A549 (cell line): ENCODE results near the gene LAMB1.

Experiments used
- BHLHE40 ChIP-seq: IDR thresholded peaks from 2 replicates; pipeline ENCODE4 v1.6.1; 2012; ENCODE audit warnings: low read depth, low read length, inconsistent platforms
- CBX8 ChIP-seq: fragments of 200-600 bp; sonication (generic); IDR thresholded peaks from 2 replicates; pipeline ENCODE4 v1.6.1; 2016
- EP300 ChIP-seq, 2 experiments: fragments of >200 bp; sonication (Bioruptor Twin); formaldehyde crosslinking; IDR thresholded peaks; 2 replicates in 1 of 2; 3 replicates in 1 of 2; pipeline ENCODE4 v1.6.1; 2016 to 2017
- JUN ChIP-seq, 2 experiments: fragments of >200 bp; sonication (Bioruptor Twin); formaldehyde crosslinking; IDR thresholded peaks; 2 replicates in 1 of 2; 3 replicates in 1 of 2; pipeline ENCODE4 v1.6.1; 2016 to 2017
- KDM5A ChIP-seq: fragments of 200-600 bp; sonication (generic); IDR thresholded peaks from 2 replicates; pipeline ENCODE4 v1.6.1; 2016; ENCODE audit warnings: antibody characterized with exemption, mild to moderate bottlenecking
- MAZ ChIP-seq: fragments of 150-350 bp; IDR thresholded peaks from 2 replicates; pipeline ENCODE4 v1.6.1; 2014; ENCODE audit warnings: antibody characterized with exemption, low read depth, low read length, borderline replicate concordance
- PHF8 ChIP-seq: fragments of 200-600 bp; sonication (generic); IDR thresholded peaks from 2 replicates; pipeline ENCODE4 v1.6.1; 2016; ENCODE audit warnings: low read depth, mild to moderate bottlenecking, antibody characterized with exemption, moderate library complexity, borderline replicate concordance
- POLR2A ChIP-seq: IDR thresholded peaks from 2 replicates; pipeline ENCODE4 v1.6.1; 2012; ENCODE audit warnings: mild to moderate bottlenecking, low read length
- RAD21 ChIP-seq, 2 experiments: fragments of >200 bp in 1 of 2; sonication (Bioruptor Twin) in 1 of 2; formaldehyde crosslinking in 1 of 2; IDR thresholded peaks in 1 of 2; conservative IDR thresholded peaks in 1 of 2; 2 replicates in 1 of 2; 3 replicates in 1 of 2; pipeline ENCODE4 v1.6.1; 2012 to 2018; ENCODE audit warnings: inconsistent platforms in 1 of 2
- RFX5 ChIP-seq: fragments of 450-650 bp; IDR thresholded peaks from 2 replicates; pipeline ENCODE4 v1.7.1; 2014; ENCODE audit warnings: antibody characterized with exemption, mild to moderate bottlenecking, moderate library complexity
- TF ChIP-seq, protein P1 (sequence below): fragments of >200 bp; sonication (Bioruptor Twin); formaldehyde crosslinking; IDR thresholded peaks from 3 replicates; pipeline ENCODE4 v1.5.1; 2016
- TF ChIP-seq, protein P2 (sequence below): IDR thresholded peaks from 2 replicates; pipeline ENCODE4 v1.6.1; 2012
- TF ChIP-seq, protein P3 (sequence below): fragments of 250-450 bp; sonication (Bioruptor Pico); IDR thresholded peaks from 2 replicates; pipeline ENCODE4 v1.5.0; 2021; ENCODE audit warnings: mild to moderate bottlenecking, moderate library complexity, borderline replicate concordance

DNA sequence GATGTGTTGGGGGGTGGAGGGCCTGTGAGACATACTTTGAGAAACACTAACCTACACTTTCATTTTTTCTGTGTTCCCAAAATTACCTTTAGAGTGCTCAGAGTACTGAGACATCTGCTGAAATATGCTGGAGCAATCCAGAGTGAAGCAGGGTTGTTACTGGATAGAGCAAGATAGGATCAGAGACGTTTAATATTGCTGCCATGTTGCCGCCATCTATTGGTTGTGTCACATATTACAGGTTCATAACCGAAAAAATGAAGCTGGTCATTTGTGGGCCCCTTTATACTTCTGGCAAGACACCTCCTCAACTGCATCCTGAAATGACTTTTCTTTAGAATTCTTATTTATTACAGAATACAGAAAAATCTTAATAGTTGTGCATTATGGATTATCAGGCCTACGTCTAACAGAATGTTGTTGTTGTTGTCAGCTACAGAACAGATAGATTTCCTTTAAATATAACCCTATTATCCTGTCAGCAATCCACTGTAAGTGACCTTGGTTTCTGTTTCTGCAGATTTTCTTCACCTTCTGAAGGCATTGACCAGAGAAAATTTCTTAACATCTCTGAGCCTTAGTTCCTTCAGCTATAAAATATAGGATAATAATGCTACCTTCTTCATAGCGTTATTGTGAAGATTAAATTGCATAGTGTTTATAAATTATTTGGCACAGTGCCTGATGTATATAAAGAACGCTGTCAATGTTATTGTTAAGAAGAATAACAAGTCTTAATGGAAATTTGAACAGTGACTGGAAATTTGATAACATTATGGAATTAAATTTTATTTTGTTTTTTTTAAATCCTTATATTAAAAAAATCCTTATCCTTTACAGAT, 128.1 kb downstream of the LAMB1 start:
- TF ChIP-seq MAZ: no peak
- no peak for TF ChIP-seq JUN (IDR thresholded peaks at IDR 0.05)
- TF ChIP-seq POLR2A: no peak
- TF ChIP-seq EP300 (IDR thresholded peaks at IDR 0.05): no peak
- TF ChIP-seq RAD21 (conservative IDR thresholded peaks at IDR 0.05 in 1 of 2, IDR thresholded peaks at IDR 0.05 in 1 of 2): peak; percentile 80 to 84
- no peak for TF ChIP-seq PHF8
- TF ChIP-seq BHLHE40: no peak
- TF ChIP-seq KDM5A: no peak
- TF ChIP-seq, protein P1, sequence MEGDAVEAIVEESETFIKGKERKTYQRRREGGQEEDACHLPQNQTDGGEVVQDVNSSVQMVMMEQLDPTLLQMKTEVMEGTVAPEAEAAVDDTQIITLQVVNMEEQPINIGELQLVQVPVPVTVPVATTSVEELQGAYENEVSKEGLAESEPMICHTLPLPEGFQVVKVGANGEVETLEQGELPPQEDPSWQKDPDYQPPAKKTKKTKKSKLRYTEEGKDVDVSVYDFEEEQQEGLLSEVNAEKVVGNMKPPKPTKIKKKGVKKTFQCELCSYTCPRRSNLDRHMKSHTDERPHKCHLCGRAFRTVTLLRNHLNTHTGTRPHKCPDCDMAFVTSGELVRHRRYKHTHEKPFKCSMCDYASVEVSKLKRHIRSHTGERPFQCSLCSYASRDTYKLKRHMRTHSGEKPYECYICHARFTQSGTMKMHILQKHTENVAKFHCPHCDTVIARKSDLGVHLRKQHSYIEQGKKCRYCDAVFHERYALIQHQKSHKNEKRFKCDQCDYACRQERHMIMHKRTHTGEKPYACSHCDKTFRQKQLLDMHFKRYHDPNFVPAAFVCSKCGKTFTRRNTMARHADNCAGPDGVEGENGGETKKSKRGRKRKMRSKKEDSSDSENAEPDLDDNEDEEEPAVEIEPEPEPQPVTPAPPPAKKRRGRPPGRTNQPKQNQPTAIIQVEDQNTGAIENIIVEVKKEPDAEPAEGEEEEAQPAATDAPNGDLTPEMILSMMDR: peak; percentile 80
- TF ChIP-seq CBX8: no peak
- no peak for TF ChIP-seq RFX5
- TF ChIP-seq, protein P2, sequence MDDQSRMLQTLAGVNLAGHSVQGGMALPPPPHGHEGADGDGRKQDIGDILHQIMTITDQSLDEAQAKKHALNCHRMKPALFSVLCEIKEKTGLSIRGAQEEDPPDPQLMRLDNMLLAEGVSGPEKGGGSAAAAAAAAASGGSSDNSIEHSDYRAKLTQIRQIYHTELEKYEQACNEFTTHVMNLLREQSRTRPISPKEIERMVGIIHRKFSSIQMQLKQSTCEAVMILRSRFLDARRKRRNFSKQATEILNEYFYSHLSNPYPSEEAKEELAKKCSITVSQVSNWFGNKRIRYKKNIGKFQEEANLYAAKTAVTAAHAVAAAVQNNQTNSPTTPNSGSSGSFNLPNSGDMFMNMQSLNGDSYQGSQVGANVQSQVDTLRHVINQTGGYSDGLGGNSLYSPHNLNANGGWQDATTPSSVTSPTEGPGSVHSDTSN: no peak
- TF ChIP-seq, protein P3, sequence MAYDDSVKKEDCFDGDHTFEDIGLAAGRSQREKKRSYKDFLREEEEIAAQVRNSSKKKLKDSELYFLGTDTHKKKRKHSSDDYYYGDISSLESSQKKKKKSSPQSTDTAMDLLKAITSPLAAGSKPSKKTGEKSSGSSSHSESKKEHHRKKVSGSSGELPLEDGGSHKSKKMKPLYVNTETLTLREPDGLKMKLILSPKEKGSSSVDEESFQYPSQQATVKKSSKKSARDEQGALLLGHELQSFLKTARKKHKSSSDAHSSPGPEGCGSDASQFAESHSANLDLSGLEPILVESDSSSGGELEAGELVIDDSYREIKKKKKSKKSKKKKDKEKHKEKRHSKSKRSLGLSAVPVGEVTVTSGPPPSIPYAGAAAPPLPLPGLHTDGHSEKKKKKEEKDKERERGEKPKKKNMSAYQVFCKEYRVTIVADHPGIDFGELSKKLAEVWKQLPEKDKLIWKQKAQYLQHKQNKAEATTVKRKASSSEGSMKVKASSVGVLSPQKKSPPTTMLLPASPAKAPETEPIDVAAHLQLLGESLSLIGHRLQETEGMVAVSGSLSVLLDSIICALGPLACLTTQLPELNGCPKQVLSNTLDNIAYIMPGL (CRISPR knock-in tag): no peak
